Peyer's patch (tissue), 4 donors: ENCODE measurements around the gene CDC42SE2.

ENCODE experiments used
- POLR2A ChIP-seq, 2 donors: fragments of 450-650 bp; IDR thresholded peaks; one replicate each; pipeline ENCODE4 v1.5.1; 2017; ENCODE audit warnings: antibody characterized with exemption in 2 of 2, mild to moderate bottlenecking in 2 of 2, moderate library complexity in 2 of 2
- TF ChIP-seq, protein P1 (sequence below), 6 experiments: fragments of 450-650 bp in 4 of 6; fragments of 200-600 bp in 2 of 6; sonication (generic) in 1 of 6; IDR thresholded peaks; one replicate each; pipeline ENCODE4 v1.5.1; 2017 to 2019; ENCODE audit warnings: antibody characterized with exemption in 6 of 6, mild to moderate bottlenecking in 3 of 6, moderate library complexity in 1 of 6

DNA sequence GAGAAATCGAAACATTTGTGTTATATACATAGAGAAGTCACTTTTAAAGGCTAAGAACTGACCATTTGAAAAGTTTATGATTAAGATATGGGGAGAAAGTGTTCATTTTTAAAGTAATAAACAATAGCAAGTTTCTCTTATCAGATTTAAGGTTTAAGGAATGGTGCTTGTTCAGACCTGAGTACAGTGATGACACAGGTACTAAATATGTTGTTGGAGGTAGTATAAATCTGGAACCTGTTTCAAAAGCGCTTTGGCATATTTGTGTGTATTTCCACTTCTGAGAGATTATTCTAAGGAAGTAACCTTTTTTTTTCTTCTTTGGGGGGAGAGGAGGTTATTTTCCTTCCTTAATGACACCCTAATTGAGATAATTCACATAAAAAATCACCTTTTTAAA is 18.4 kb downstream of the CDC42SE2 start:
- TF ChIP-seq, protein P1, sequence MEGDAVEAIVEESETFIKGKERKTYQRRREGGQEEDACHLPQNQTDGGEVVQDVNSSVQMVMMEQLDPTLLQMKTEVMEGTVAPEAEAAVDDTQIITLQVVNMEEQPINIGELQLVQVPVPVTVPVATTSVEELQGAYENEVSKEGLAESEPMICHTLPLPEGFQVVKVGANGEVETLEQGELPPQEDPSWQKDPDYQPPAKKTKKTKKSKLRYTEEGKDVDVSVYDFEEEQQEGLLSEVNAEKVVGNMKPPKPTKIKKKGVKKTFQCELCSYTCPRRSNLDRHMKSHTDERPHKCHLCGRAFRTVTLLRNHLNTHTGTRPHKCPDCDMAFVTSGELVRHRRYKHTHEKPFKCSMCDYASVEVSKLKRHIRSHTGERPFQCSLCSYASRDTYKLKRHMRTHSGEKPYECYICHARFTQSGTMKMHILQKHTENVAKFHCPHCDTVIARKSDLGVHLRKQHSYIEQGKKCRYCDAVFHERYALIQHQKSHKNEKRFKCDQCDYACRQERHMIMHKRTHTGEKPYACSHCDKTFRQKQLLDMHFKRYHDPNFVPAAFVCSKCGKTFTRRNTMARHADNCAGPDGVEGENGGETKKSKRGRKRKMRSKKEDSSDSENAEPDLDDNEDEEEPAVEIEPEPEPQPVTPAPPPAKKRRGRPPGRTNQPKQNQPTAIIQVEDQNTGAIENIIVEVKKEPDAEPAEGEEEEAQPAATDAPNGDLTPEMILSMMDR (IDR thresholded peaks at IDR 0.05), result no peak
- TF ChIP-seq POLR2A (IDR thresholded peaks at IDR 0.05), result no peak
